Measurements from ENCODE around the gene APOB. TPM values are rescaled to one million over a fixed set of nuclear protein-coding genes. Genes with fewer than 3 reads are reported as not detected.

APOB gene
- total RNA-seq, 1 donor = under 0.01 TPM

GRCh38 chr2:21008790-21009661 is 34.8 kb downstream of the APOB start:
- Histone ChIP-seq H4K20me1 (ENCODE audit: insufficient read depth, low read length) (no peaks in the 10 kb centered on the region), H3K4me1 (ENCODE audit: insufficient read depth, low read length) (no peaks in the 10 kb centered on the region)
- TF ChIP-seq, protein P1, sequence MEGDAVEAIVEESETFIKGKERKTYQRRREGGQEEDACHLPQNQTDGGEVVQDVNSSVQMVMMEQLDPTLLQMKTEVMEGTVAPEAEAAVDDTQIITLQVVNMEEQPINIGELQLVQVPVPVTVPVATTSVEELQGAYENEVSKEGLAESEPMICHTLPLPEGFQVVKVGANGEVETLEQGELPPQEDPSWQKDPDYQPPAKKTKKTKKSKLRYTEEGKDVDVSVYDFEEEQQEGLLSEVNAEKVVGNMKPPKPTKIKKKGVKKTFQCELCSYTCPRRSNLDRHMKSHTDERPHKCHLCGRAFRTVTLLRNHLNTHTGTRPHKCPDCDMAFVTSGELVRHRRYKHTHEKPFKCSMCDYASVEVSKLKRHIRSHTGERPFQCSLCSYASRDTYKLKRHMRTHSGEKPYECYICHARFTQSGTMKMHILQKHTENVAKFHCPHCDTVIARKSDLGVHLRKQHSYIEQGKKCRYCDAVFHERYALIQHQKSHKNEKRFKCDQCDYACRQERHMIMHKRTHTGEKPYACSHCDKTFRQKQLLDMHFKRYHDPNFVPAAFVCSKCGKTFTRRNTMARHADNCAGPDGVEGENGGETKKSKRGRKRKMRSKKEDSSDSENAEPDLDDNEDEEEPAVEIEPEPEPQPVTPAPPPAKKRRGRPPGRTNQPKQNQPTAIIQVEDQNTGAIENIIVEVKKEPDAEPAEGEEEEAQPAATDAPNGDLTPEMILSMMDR (IDR thresholded peaks at IDR 0.05; ENCODE audit: extremely low read depth, low read depth, low read length) = no peak

DNA sequence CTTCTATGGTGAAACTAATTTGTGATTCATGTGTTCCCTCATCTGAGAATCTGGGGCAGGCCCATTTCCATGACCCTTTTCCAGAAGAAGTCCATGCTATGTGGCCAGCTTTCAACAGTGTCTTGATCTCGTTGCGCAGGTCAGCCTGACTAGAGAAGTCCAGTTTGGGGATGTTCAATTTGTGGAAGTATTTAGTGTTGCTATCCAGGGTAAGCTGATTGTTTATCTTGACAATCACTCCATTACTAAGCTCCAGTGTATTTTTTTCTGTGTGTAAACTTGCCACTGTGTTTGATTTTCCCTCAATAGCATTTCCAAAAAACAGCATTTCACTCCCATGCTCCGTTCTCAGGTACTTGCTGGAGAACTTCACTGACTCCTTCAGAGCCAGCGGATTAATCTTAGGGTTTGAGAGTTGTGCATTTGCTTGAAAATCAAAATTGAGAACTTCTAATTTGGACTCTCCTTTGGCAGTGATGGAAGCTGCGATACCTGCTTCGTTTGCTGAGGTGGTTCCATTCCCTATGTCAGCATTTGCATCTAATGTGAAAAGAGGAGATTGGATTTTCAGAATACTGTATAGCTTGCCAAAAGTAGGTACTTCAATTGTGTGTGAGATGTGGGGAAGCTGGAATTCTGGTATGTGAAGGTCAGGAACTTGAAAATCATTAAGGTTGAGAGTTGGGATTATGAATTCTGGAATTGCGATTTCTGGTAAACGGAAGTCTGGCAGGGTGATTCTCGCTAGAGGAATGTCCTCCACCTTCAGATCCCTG is 35.7 kb downstream of the APOB start:
- no peaks in the 10 kb centered on the region for H3K9me3 ChIP-seq (ENCODE audit: low read depth, low read length)
- no peak for DNase-seq (ENCODE audit: insufficient read length, low spot score, missing footprints)
- no peaks in the 10 kb centered on the region for H3K27me3 ChIP-seq (ENCODE audit: insufficient read depth, low read length)
- no peak overlapping the region for H3K4me3 ChIP-seq (ENCODE audit: insufficient read depth, low read length)
- no peaks in the 10 kb centered on the region for H3K79me2 ChIP-seq (ENCODE audit: insufficient read depth, low read length)
- TF ChIP-seq, protein P1 (IDR thresholded peaks at IDR 0.05; ENCODE audit: extremely low read depth, low read depth, low read length) = no peak
- no peak overlapping the region for H3K27ac ChIP-seq (ENCODE audit: low read depth, low read length)
- no peak overlapping the region for H3K4me2 ChIP-seq (ENCODE audit: insufficient read depth, low read length)
- H4K20me1 ChIP-seq (ENCODE audit: insufficient read depth, low read length) = no peaks in the 10 kb centered on the region
- H3K4me1 ChIP-seq (ENCODE audit: insufficient read depth, low read length) = no peaks in the 10 kb centered on the region
- no peak overlapping the region for H2AFZ ChIP-seq (ENCODE audit: low read length)
- no peaks in the 10 kb centered on the region for H3K36me3 ChIP-seq (ENCODE audit: insufficient read depth, low read length)

More at GRCh38 chr2:21008790-21009661, 34.8 kb downstream of the APOB start:
- H3K36me3 ChIP-seq (ENCODE audit: insufficient read depth, low read length) = no peaks in the 10 kb centered on the region
- no peak overlapping the region for H3K27ac ChIP-seq (ENCODE audit: low read depth, low read length)
- H3K9me3 ChIP-seq (ENCODE audit: low read depth, low read length) = no peaks in the 10 kb centered on the region
- H3K4me3 ChIP-seq (ENCODE audit: insufficient read depth, low read length) = no peak overlapping the region
- H3K27me3 ChIP-seq (ENCODE audit: insufficient read depth, low read length) = no peaks in the 10 kb centered on the region
- no peak overlapping the region for H3K4me2 ChIP-seq (ENCODE audit: insufficient read depth, low read length)
- no peak for DNase-seq (ENCODE audit: insufficient read length, low spot score, missing footprints)
- no peak overlapping the region for H2AFZ ChIP-seq (ENCODE audit: low read length)
- no peaks in the 10 kb centered on the region for H3K79me2 ChIP-seq (ENCODE audit: insufficient read depth, low read length)

GRCh38 chr2:21007129-21008013 is 36.5 kb downstream of the APOB start:
- H4K20me1 ChIP-seq (ENCODE audit: insufficient read depth, low read length) = no peaks in the 10 kb centered on the region
- no peak overlapping the region for H3K27ac ChIP-seq (ENCODE audit: low read depth, low read length)
- H3K4me2 ChIP-seq (ENCODE audit: insufficient read depth, low read length) = no peak overlapping the region
- no peak for DNase-seq (ENCODE audit: insufficient read length, low spot score, missing footprints)
- H3K36me3 ChIP-seq (ENCODE audit: insufficient read depth, low read length) = no peaks in the 10 kb centered on the region
- H3K79me2 ChIP-seq (ENCODE audit: insufficient read depth, low read length) = no peaks in the 10 kb centered on the region
- TF ChIP-seq, protein P1 (IDR thresholded peaks at IDR 0.05; ENCODE audit: extremely low read depth, low read depth, low read length) = no peak
- H2AFZ ChIP-seq (ENCODE audit: low read length) = no peak overlapping the region
- H3K9me3 ChIP-seq (ENCODE audit: low read depth, low read length) = no peaks in the 10 kb centered on the region
- no peaks in the 10 kb centered on the region for H3K4me1 ChIP-seq (ENCODE audit: insufficient read depth, low read length)
- H3K4me3 ChIP-seq (ENCODE audit: insufficient read depth, low read length) = no peak overlapping the region
- H3K27me3 ChIP-seq (ENCODE audit: insufficient read depth, low read length) = no peaks in the 10 kb centered on the region

All from osteoblast (primary cell).